ENCODE results near the gene MED12. TPM values are rescaled to one million over a fixed set of nuclear protein-coding genes. Genes with fewer than 3 reads are reported as not detected.

The MED12 gene
- total RNA-seq, 1 donor from 2014 or later, result 48.5 TPM

GRCh38 chrX:71170660-71171059 is 52.3 kb downstream of the MED12 start:
- TF ChIP-seq CTCF (IDR thresholded peaks at IDR 0.05), result no peak
- Histone ChIP-seq H3K4me3 (no peak overlapping the region), H3K27ac (no peak overlapping the region), H3K4me1 (no peaks in the 10 kb centered on the region), H3K9me3 (no peaks in the 10 kb centered on the region), H3K36me3 (no peaks in the 10 kb centered on the region), H3K27me3 (no peaks in the 10 kb centered on the region)
- ATAC-seq, result no peak
- intact Hi-C loops (cut with DNase I), result loop anchor here (10.0 kb wide), 1 partner anchor 196 kb away; no protein-coding TSS in a partner anchor
- DNase-seq, result no peak

- Histone ChIP-seq H3K36me3 (no peaks in the 10 kb centered on the region), H3K4me1 (no peaks in the 10 kb centered on the region), H3K27ac (no peak overlapping the region), H3K27me3 (no peaks in the 10 kb centered on the region), H3K4me3 (no peak overlapping the region), H3K9me3 (no peaks in the 10 kb centered on the region)
- ATAC-seq (peak; percentile 54), DNase-seq (no peak)
- intact Hi-C loops (cut with DNase I), result loop anchor here (10.0 kb wide), 1 partner anchor 196 kb away; no protein-coding TSS in a partner anchor
- TF ChIP-seq CTCF (IDR thresholded peaks at IDR 0.05), result no peak
Observed at GRCh38 chrX:71171110-71171801, 52.9 kb downstream of the MED12 start.

GRCh38 chrX:71173440-71173839 is 55.0 kb downstream of the MED12 start:
- no peak for DNase-seq
- intact Hi-C loops (cut with DNase I), result loop anchor here (10.0 kb wide), 1 partner anchor 199 kb away; no protein-coding TSS in a partner anchor
- no peak overlapping the region for H3K4me3 ChIP-seq
- H3K27ac ChIP-seq, result no peak overlapping the region
- H3K36me3 ChIP-seq, result no peaks in the 10 kb centered on the region
- no peaks in the 10 kb centered on the region for H3K27me3 ChIP-seq
- TF ChIP-seq CTCF (IDR thresholded peaks at IDR 0.05), result no peak
- no peaks in the 10 kb centered on the region for H3K9me3 ChIP-seq
- no peak for ATAC-seq
- no peaks in the 10 kb centered on the region for H3K4me1 ChIP-seq

GRCh38 chrX:71174795-71175194 is 56.4 kb downstream of the MED12 start:
- intact Hi-C loops (cut with DNase I), result loop anchor here (10.0 kb wide), 1 partner anchor 200 kb away; no protein-coding TSS in a partner anchor
- DNase-seq, result no peak
- ATAC-seq, result no peak
- no peak for TF ChIP-seq CTCF (IDR thresholded peaks at IDR 0.05)
- Histone ChIP-seq H3K27me3 (no peaks in the 10 kb centered on the region), H3K27ac (no peak overlapping the region), H3K4me1 (no peaks in the 10 kb centered on the region), H3K9me3 (no peaks in the 10 kb centered on the region), H3K4me3 (no peak overlapping the region), H3K36me3 (no peaks in the 10 kb centered on the region)

- Histone ChIP-seq H3K9me3 (no peaks in the 10 kb centered on the region), H3K27me3 (no peaks in the 10 kb centered on the region), H3K36me3 (no peaks in the 10 kb centered on the region), H3K27ac (no peak overlapping the region), H3K4me1 (no peaks in the 10 kb centered on the region), H3K4me3 (no peak overlapping the region)
- ATAC-seq, result no peak
- DNase-seq, result no peak
- no peak for TF ChIP-seq CTCF (IDR thresholded peaks at IDR 0.05)
- intact Hi-C loops (cut with DNase I), result loop anchor here (10.0 kb wide), 1 partner anchor 201 kb away; no protein-coding TSS in a partner anchor
Observed at GRCh38 chrX:71175531-71175930, 57.1 kb downstream of the MED12 start.
